Omental fat pad (tissue), 4 donors: ENCODE data around the gene FGD1. TPM values are rescaled to one million over a fixed set of nuclear protein-coding genes. Genes with fewer than 3 reads are reported as not detected.

Source experiments
- ATAC-seq: fragments of 150-250 bp; one replicate; pipeline ENCODE4 v1.9.1; 2016; ENCODE audit warnings: mild to moderate bottlenecking, moderate library complexity; ENCODE audit not compliant: low FRiP score
- DNase-seq: peaks from one replicate; pipeline ENCODE4 v3.0.0-alpha.2; 2019; ENCODE audit warnings: low spot score
- CTCF ChIP-seq, 3 donors: fragments of 450-650 bp; IDR thresholded peaks; one replicate each; pipeline ENCODE4 v1.5.1; 2016 to 2017; ENCODE audit warnings: antibody characterized with exemption in 3 of 3, mild to moderate bottlenecking in 3 of 3, moderate library complexity in 2 of 3
- total RNA-seq, 4 donors: library from RNA; depleted of rRNA; stranded (reverse); fragments of >200 nt; gene quantifications; one replicate each; pipeline ENCODE4 v1.1.0, GENCODE V29; 2016

The FGD1 gene
- total RNA-seq, 4 donors from 2014 or later, result 2.0 to 3.0 (median 2.2) TPM

GRCh38 chrX:54452920-54453319 lies 43.1 kb downstream of the FGD1 start:
- no peak for TF ChIP-seq CTCF (IDR thresholded peaks at IDR 0.05)
- ATAC-seq (no peak), DNase-seq (no peak)

GRCh38 chrX:54449929-54450328 lies 46.1 kb downstream of the FGD1 start:
- DNase-seq, result no peak
- no peak for TF ChIP-seq CTCF (IDR thresholded peaks at IDR 0.05)
- ATAC-seq, result no peak

DNA sequence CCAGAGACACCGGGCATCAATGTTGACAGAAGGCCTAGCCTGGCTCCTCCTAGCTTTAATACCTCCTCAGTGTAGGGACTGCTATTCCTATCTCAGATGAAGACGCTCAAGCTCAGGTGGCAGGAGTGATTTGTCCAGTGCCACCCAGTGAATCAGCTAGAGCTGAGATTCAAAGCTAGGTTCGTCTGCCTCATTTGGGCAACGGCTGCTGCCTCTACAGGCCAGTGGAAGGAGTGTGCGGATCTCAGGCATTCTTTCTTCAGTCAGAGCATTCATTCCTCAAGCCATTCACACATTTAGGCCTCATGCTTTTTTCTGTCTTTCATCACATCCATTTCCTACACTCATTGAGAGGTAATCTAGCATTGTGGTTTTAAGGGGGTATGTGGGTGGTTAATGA lies 48.6 kb downstream of the FGD1 start:
- no peak for TF ChIP-seq CTCF (IDR thresholded peaks at IDR 0.05)
- ATAC-seq (no peak), DNase-seq (no peak)

DNA sequence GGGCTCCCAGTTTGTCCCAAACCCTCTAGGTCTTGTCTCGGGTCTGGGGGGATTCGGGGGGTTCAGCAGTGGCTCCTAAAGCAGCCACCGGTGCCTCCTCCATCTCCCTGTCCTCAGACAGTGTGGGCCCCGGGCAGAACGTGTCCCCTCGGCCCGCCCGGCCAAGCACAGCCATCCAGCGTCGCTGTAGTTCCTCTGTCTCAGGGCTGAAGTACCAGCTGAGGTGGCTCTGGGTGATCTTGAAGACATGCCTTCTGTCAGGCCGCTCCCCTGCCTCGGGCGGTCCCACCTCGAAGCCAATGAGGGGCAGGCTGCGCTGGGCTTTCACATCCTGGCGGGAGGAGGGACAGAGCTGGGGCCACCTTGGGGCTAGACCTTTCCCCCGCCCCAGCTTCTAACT lies 50.0 kb downstream of the FGD1 start:
- TF ChIP-seq CTCF (IDR thresholded peaks at IDR 0.05), result no peak
- DNase-seq (no peak), ATAC-seq (no peak)

- DNase-seq (no peak), ATAC-seq (no peak)
- no peak for TF ChIP-seq CTCF (IDR thresholded peaks at IDR 0.05)
Measured at GRCh38 chrX:54444752-54445151, 51.3 kb downstream of the FGD1 start.

DNA sequence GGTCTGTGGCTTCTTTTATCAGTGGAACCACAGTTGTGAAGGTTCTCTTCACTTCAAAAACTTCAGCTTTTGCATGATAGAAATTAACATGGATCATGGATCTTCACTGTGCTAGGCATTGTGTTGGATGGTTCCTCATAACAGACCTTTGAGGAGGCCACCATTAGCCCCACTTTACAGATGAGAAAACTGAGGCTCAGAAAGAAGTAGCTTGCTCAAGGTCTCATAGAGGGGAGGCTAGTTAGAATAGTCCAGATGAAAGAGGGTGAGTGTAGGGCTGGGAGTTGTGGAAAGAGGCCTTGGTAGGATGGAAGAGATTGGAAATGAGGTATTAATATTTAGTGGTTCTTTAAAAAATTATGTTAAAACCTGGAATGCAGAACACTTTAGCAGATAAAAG lies 53.2 kb downstream of the FGD1 start:
- no peak for ATAC-seq
- DNase-seq, result no peak
- no peak for TF ChIP-seq CTCF (IDR thresholded peaks at IDR 0.05)

- peak; percentile 93 for ATAC-seq
- peak; percentile 52 for DNase-seq
- TF ChIP-seq CTCF (IDR thresholded peaks at IDR 0.05), result no peak
Measured at GRCh38 chrX:54439960-54440871, 55.8 kb downstream of the FGD1 start, which contains the start of gene TSR2. TSR2 (plus strand) TSS chrX:54440404; CDS start chrX:54440422, 18 bp downstream.
